ENCODE results near the gene HSPBP1.

Gene HSPBP1

DNA sequence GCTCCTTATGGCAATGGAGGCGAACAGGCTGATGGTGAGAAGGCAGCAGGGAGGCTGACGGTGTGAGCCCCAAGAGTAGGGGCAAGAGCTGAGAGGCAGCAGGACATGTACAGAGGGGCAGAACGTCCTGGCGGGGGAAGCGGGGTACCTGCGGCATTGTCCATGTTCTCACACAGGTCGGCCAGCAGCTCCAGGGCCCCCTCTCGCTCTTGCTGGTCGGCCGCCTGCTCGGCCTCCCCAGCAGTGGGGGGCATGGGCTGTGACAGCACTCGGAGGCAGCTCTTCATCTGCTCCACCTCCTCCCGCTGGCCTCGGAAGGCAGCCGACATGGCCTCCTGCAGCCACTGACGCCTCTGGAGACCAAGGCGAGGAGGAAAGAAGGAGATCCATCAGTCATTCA, 2.4 kb downstream of the HSPBP1 start (continued):
- TF ChIP-seq, protein P1, sequence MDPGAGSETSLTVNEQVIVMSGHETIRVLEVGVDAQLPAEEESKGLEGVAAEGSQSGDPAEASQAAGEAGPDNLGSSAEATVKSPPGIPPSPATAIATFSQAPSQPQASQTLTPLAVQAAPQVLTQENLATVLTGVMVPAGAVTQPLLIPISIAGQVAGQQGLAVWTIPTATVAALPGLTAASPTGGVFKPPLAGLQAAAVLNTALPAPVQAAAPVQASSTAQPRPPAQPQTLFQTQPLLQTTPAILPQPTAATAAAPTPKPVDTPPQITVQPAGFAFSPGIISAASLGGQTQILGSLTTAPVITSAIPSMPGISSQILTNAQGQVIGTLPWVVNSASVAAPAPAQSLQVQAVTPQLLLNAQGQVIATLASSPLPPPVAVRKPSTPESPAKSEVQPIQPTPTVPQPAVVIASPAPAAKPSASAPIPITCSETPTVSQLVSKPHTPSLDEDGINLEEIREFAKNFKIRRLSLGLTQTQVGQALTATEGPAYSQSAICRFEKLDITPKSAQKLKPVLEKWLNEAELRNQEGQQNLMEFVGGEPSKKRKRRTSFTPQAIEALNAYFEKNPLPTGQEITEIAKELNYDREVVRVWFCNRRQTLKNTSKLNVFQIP (CRISPR knock-in tag; IDR thresholded peaks at IDR 0.05; ENCODE audit: borderline replicate concordance, low read depth), result no peak

DNA sequence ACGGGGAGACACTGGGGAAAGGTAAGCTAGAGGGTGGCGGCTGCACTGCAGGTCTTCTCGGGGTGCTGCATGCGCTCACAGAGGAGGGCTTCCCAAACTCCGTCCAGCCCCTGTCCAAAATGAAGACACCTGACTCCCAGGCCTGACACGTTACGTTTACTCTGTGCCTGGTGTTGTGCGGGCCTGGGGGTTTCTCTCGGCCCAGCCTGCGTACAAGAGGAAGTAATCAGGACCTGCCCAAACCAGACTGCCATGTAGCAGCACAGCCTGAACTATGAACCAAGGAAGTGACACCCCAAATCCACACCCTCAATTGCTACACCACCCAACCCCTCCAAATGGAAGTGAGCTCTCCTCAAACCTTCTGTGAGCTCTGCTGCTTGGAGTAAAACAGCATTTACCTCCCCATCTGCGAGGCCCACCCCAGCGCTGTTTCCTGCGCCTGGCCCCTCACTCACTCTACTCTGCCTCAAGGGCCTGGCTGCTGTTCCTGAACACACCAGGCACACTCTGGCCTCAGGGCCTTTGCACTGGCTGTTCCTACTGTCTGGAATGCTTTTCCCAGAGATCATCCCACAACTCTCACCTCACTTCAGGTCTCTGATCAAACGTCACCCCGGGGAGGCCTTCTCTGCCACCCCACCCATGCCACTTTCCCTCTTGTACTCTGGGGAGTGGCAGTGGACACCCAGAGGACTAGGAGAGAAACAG, 3.0 kb downstream of the HSPBP1 start:
- no peak for ATAC-seq

DNA sequence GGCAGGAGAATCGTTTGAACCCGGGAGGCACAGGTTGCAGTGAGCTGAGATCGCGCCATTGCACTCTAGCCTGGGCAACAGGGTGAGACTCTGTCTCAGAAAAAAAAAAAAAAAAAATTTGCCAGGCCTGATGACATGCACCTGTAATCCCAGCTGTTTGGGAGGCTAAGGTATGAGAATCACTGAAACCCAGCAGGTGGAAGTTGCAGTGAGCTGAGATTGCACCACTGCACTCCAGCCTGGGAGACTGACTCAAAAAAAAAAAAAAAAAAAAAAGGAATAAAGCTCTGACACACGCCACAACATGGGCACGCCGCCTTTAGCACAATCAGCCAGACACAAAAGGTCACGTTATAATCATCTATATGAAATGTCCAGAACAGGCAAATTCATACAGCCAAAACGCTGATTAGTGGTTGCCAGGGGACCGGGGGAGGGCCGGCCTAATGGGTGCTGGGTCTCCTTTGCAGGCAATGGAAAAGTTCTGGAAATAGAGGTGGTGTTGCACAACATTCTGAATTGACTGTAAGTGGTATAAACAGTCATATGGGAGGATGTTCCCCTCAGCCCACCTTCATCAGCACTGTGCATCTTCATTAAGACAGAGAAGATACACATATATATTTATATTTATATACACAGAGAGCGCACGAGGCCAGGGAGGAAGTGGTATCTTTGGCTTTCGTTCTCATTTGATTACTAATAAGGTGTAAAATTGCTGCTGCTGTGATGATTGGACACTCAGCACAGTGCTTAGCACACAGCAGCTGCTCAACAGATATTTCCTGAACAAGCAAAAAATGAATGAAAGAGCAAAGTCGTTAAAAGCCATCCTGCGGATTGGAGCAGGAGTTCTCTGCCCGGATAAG, 3.8 kb downstream of the HSPBP1 start:
- TF ChIP-seq CSDC2 (CRISPR knock-in tag; IDR thresholded peaks at IDR 0.05), result no peak
- no peak for TF ChIP-seq ESRRG (CRISPR knock-in tag; IDR thresholded peaks at IDR 0.05)
- TF ChIP-seq ZFP3 (CRISPR knock-in tag; IDR thresholded peaks at IDR 0.05), result no peak
- TF ChIP-seq ARNTL (CRISPR knock-in tag; IDR thresholded peaks at IDR 0.05; ENCODE audit: borderline replicate concordance, low read depth), result no peak
- TF ChIP-seq, protein P1 (CRISPR knock-in tag; IDR thresholded peaks at IDR 0.05; ENCODE audit: borderline replicate concordance, low read depth), result no peak
- TF ChIP-seq, protein P2, sequence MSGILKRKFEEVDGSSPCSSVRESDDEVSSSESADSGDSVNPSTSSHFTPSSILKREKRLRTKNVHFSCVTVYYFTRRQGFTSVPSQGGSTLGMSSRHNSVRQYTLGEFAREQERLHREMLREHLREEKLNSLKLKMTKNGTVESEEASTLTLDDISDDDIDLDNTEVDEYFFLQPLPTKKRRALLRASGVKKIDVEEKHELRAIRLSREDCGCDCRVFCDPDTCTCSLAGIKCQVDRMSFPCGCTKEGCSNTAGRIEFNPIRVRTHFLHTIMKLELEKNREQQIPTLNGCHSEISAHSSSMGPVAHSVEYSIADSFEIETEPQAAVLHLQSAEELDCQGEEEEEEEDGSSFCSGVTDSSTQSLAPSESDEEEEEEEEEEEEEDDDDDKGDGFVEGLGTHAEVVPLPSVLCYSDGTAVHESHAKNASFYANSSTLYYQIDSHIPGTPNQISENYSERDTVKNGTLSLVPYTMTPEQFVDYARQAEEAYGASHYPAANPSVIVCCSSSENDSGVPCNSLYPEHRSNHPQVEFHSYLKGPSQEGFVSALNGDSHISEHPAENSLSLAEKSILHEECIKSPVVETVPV (CRISPR knock-in tag; IDR thresholded peaks at IDR 0.05), result no peak
- no peak for TF ChIP-seq ZC3H10 (CRISPR knock-in tag; IDR thresholded peaks at IDR 0.05)
- TF ChIP-seq OSR1 (CRISPR knock-in tag; IDR thresholded peaks at IDR 0.05), result no peak
- TF ChIP-seq PPARA (CRISPR knock-in tag; IDR thresholded peaks at IDR 0.05; ENCODE audit: borderline replicate concordance), result no peak
- no peak for TF ChIP-seq ZFP30 (CRISPR knock-in tag; IDR thresholded peaks at IDR 0.05)
- no peak for TF ChIP-seq ZNF8 (CRISPR knock-in tag; IDR thresholded peaks at IDR 0.05)
- TF ChIP-seq, protein P3, sequence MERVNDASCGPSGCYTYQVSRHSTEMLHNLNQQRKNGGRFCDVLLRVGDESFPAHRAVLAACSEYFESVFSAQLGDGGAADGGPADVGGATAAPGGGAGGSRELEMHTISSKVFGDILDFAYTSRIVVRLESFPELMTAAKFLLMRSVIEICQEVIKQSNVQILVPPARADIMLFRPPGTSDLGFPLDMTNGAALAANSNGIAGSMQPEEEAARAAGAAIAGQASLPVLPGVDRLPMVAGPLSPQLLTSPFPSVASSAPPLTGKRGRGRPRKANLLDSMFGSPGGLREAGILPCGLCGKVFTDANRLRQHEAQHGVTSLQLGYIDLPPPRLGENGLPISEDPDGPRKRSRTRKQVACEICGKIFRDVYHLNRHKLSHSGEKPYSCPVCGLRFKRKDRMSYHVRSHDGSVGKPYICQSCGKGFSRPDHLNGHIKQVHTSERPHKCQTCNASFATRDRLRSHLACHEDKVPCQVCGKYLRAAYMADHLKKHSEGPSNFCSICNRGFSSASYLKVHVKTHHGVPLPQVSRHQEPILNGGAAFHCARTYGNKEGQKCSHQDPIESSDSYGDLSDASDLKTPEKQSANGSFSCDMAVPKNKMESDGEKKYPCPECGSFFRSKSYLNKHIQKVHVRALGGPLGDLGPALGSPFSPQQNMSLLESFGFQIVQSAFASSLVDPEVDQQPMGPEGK (CRISPR knock-in tag; IDR thresholded peaks at IDR 0.05; ENCODE audit: borderline replicate concordance), result no peak
- no peak for TF ChIP-seq TCF4 (CRISPR knock-in tag; IDR thresholded peaks at IDR 0.05; ENCODE audit: borderline replicate concordance)
- TF ChIP-seq, protein P4, sequence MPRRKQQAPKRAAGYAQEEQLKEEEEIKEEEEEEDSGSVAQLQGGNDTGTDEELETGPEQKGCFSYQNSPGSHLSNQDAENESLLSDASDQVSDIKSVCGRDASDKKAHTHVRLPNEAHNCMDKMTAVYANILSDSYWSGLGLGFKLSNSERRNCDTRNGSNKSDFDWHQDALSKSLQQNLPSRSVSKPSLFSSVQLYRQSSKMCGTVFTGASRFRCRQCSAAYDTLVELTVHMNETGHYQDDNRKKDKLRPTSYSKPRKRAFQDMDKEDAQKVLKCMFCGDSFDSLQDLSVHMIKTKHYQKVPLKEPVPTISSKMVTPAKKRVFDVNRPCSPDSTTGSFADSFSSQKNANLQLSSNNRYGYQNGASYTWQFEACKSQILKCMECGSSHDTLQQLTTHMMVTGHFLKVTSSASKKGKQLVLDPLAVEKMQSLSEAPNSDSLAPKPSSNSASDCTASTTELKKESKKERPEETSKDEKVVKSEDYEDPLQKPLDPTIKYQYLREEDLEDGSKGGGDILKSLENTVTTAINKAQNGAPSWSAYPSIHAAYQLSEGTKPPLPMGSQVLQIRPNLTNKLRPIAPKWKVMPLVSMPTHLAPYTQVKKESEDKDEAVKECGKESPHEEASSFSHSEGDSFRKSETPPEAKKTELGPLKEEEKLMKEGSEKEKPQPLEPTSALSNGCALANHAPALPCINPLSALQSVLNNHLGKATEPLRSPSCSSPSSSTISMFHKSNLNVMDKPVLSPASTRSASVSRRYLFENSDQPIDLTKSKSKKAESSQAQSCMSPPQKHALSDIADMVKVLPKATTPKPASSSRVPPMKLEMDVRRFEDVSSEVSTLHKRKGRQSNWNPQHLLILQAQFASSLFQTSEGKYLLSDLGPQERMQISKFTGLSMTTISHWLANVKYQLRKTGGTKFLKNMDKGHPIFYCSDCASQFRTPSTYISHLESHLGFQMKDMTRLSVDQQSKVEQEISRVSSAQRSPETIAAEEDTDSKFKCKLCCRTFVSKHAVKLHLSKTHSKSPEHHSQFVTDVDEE (CRISPR knock-in tag; IDR thresholded peaks at IDR 0.05), result no peak
- TF ChIP-seq BACH2 (CRISPR knock-in tag; IDR thresholded peaks at IDR 0.05; ENCODE audit: borderline replicate concordance), result no peak
- no peak for TF ChIP-seq ZNF70 (CRISPR knock-in tag; IDR thresholded peaks at IDR 0.05)
- no peak for ATAC-seq

More for the DNA sequence above, 3.0 kb downstream of the HSPBP1 start:
- TF ChIP-seq ZNF565 (CRISPR knock-in tag; conservative IDR thresholded peaks at IDR 0.05; ENCODE audit: low read depth) (no peak), ZFP30 (CRISPR knock-in tag; IDR thresholded peaks at IDR 0.05) (no peak), PPARA (CRISPR knock-in tag; IDR thresholded peaks at IDR 0.05; ENCODE audit: borderline replicate concordance) (no peak), ISL1 (CRISPR knock-in tag; IDR thresholded peaks at IDR 0.05) (no peak), SNAI2 (CRISPR knock-in tag; IDR thresholded peaks at IDR 0.05) (no peak), TCF4 (CRISPR knock-in tag; IDR thresholded peaks at IDR 0.05; ENCODE audit: borderline replicate concordance) (no peak)
- TF ChIP-seq, protein P5, sequence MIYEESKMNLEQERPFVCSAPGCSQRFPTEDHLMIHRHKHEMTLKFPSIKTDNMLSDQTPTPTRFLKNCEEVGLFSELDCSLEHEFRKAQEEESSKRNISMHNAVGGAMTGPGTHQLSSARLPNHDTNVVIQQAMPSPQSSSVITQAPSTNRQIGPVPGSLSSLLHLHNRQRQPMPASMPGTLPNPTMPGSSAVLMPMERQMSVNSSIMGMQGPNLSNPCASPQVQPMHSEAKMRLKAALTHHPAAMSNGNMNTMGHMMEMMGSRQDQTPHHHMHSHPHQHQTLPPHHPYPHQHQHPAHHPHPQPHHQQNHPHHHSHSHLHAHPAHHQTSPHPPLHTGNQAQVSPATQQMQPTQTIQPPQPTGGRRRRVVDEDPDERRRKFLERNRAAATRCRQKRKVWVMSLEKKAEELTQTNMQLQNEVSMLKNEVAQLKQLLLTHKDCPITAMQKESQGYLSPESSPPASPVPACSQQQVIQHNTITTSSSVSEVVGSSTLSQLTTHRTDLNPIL (CRISPR knock-in tag; IDR thresholded peaks at IDR 0.05; ENCODE audit: low read depth), result no peak
- TF ChIP-seq, protein P3 (CRISPR knock-in tag; IDR thresholded peaks at IDR 0.05; ENCODE audit: borderline replicate concordance), result no peak

Data from SK-N-SH treated with all-trans-retinoic acid at 6 μM for 48 hours (cell line).